HUES6 (cell line): ENCODE measurements around the gene PSMA5.

Experiments used
- H3K27ac ChIP-seq: 2 replicates; pipeline ENCODE4 v1.7.0; 2013; ENCODE audit warnings: low read depth, mild to moderate bottlenecking, low read length, inconsistent platforms
- H3K27me3 ChIP-seq: 2 replicates; pipeline ENCODE4 v1.6.1; 2013; ENCODE audit warnings: low read length; ENCODE audit not compliant: control insufficient read depth, insufficient read depth
- H3K36me3 ChIP-seq: 2 replicates; pipeline ENCODE4 v1.6.1; 2013; ENCODE audit warnings: low read length; ENCODE audit not compliant: control insufficient read depth, insufficient read depth
- H3K4me1 ChIP-seq: 2 replicates; pipeline ENCODE4 v1.6.1; 2013; ENCODE audit warnings: low read length; ENCODE audit not compliant: control insufficient read depth, insufficient read depth
- H3K4me3 ChIP-seq: 2 replicates; pipeline ENCODE4 v1.5.1; 2013; ENCODE audit warnings: low read depth, low read length
- H3K9ac ChIP-seq: one replicate; pipeline ENCODE4 v1.6.1; 2013; ENCODE audit warnings: mild to moderate bottlenecking, low read length
- H3K9me3 ChIP-seq: 2 replicates; pipeline ENCODE4 v1.6.1; 2013; ENCODE audit warnings: low read depth, low read length; ENCODE audit not compliant: control insufficient read depth, insufficient read depth

The PSMA5 gene

GRCh38 chr1:109365642-109366204, 60.5 kb downstream of the PSMA5 start:
- Histone ChIP-seq H3K4me3 (no peak overlapping the region), H3K27ac (no peak overlapping the region), H3K27me3 (no peaks in the 10 kb centered on the region), H3K9ac (no peak overlapping the region), H3K4me1 (no peaks in the 10 kb centered on the region), H3K9me3 (no peaks in the 10 kb centered on the region), H3K36me3 (peaks cover 20% of the 10 kb centered on the region)

DNA sequence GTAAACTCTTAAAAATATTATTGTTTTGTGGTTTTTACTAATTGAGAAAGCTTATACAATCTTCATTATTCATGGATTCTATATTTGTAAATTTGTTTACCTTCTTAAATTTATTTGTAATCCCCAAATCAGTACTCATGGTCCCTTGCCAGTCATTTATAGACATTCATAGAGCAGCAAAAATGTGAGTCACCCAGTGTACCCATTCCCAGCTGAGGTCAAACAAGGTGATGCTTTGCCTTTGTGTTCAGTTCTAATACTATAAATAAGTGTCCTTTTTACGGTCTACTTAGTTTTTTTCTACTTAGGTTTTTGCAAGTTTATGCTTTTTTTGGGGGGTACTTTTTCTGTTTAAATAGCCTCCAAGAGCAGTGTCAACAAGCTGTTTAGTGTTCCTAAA, 64.6 kb downstream of the PSMA5 start:
- Histone ChIP-seq H3K9me3 (no peaks in the 10 kb centered on the region), H3K27ac (no peak overlapping the region), H3K36me3 (peaks cover 8% of the 10 kb centered on the region), H3K4me1 (no peaks in the 10 kb centered on the region), H3K4me3 (no peak overlapping the region), H3K27me3 (no peaks in the 10 kb centered on the region), H3K9ac (no peak overlapping the region)

DNA sequence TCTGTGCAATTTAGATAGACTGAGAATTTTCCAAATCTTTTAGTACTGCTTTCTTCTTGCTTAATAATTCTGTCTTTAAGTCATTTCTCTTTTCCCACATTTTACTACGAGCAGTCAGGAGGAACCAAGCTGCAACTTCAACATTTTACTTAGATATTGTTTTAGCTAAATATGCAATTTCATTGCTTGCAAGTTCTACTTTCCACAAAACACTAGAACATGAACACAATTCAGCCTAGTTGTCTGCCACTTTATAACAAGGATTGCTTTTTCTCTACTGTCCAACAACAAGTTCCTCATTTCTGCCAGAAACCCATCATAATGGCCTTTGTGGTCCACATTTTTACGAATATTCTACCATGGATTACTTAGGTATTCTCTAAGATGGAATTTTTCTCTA, 65.2 kb downstream of the PSMA5 start:
- no peak overlapping the region for H3K4me3 ChIP-seq
- no peaks in the 10 kb centered on the region for H3K4me1 ChIP-seq
- no peaks in the 10 kb centered on the region for H3K27me3 ChIP-seq
- H3K9ac ChIP-seq = no peak overlapping the region
- no peaks in the 10 kb centered on the region for H3K9me3 ChIP-seq
- no peak overlapping the region for H3K27ac ChIP-seq
- H3K36me3 ChIP-seq = peaks cover 3% of the 10 kb centered on the region; the same call in 1 of the 2 replicates

GRCh38 chr1:109357616-109358015, 68.6 kb downstream of the PSMA5 start:
- Histone ChIP-seq H3K27ac (no peak overlapping the region), H3K4me3 (no peak overlapping the region), H3K9ac (no peak overlapping the region), H3K36me3 (peaks cover 9% of the 10 kb centered on the region), H3K4me1 (no peaks in the 10 kb centered on the region; the same call in 1 of the 2 replicates), H3K27me3 (no peaks in the 10 kb centered on the region), H3K9me3 (no peaks in the 10 kb centered on the region)

DNA sequence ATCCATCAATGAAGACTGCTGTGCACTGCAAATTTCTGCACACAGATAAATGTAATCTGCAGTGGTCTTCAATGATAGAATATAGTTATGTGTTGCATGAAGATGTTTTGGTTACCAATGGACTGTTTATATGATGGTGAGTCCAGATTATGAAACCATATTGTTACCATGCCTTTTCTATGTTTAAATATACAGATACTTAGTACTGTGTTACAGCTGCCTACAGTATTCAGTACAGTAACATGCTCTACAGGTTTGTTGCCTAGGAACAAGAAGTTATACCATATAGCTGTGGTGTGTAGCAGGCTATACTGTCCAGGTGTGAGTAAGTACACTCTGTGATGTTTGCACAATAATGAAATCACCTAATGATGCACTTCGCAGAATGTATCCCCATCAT, 69.3 kb downstream of the PSMA5 start:
- H3K36me3 ChIP-seq = peaks cover 16% of the 10 kb centered on the region
- no peak overlapping the region for H3K27ac ChIP-seq
- H3K27me3 ChIP-seq = no peaks in the 10 kb centered on the region
- H3K4me1 ChIP-seq = no peaks in the 10 kb centered on the region; the same call in 1 of the 2 replicates
- no peak overlapping the region for H3K9ac ChIP-seq
- H3K4me3 ChIP-seq = no peak overlapping the region
- no peaks in the 10 kb centered on the region for H3K9me3 ChIP-seq

- H3K36me3 ChIP-seq = peaks cover 20% of the 10 kb centered on the region
- H3K27ac ChIP-seq = no peak overlapping the region
- no peaks in the 10 kb centered on the region; the same call in 1 of the 2 replicates for H3K4me1 ChIP-seq
Measured at GRCh38 chr1:109356505-109356904, 69.7 kb downstream of the PSMA5 start.

GRCh38 chr1:109354929-109355328, 71.3 kb downstream of the PSMA5 start:
- H3K27ac ChIP-seq = no peak overlapping the region
- H3K9ac ChIP-seq = no peak overlapping the region
- no peak overlapping the region for H3K4me3 ChIP-seq
- H3K27me3 ChIP-seq = no peaks in the 10 kb centered on the region
- H3K9me3 ChIP-seq = no peaks in the 10 kb centered on the region
- peaks cover 36% of the 10 kb centered on the region for H3K36me3 ChIP-seq
- H3K4me1 ChIP-seq = no peaks in the 10 kb centered on the region; the same call in 1 of the 2 replicates

More at GRCh38 chr1:109356505-109356904, 69.7 kb downstream of the PSMA5 start:
- H3K9me3 ChIP-seq = no peaks in the 10 kb centered on the region
- no peak overlapping the region for H3K4me3 ChIP-seq
- H3K9ac ChIP-seq = no peak overlapping the region
- H3K27me3 ChIP-seq = no peaks in the 10 kb centered on the region

DNA sequence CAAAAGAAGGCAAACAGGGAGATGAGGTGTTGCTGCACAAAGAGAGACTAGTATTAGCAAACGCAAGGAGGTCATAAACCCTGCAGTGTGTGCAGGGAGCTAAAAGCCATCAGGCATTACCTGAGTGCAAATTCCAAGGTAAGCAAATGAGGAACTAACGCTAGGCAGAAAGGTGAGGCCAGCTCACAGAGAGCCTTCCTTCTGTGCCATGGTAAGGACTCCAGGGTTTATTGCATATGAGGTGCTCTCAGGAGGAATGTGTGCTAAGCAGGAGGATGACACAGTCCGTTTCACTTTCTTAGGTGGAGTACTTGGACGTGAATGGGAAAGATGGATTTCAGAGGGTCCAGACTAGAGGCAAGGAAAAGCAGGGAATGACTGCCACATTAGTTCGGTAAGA, 74.8 kb downstream of the PSMA5 start:
- Histone ChIP-seq H3K4me3 (no peak overlapping the region), H3K36me3 (peaks cover 55% of the 10 kb centered on the region), H3K27ac (no peak overlapping the region), H3K27me3 (no peaks in the 10 kb centered on the region), H3K4me1 (no peaks in the 10 kb centered on the region; the same call in 1 of the 2 replicates), H3K9me3 (no peaks in the 10 kb centered on the region), H3K9ac (no peak overlapping the region)

DNA sequence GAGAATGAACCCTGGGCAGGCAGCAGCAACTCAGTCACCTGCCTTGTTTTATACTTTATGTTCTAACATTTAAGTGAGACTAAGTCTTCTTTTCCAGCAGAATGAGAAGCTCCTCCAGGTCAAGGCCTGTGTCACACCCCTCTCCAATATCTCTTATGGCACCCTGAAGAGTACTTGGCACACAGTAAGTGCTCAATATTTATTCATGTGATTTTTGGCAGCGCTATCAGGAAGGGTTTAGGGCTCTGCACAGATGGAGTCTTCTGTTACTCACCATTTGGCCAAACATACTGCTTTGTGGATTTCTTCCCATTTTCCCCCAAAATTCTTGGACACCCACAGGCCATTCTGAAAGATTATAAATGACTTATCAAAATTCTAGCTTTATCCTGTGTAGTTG, 75.6 kb downstream of the PSMA5 start:
- H3K27me3 ChIP-seq = no peaks in the 10 kb centered on the region
- H3K4me3 ChIP-seq = no peak overlapping the region
- no peak overlapping the region for H3K27ac ChIP-seq
- peaks cover 57% of the 10 kb centered on the region for H3K36me3 ChIP-seq
- H3K9me3 ChIP-seq = no peaks in the 10 kb centered on the region
- no peak overlapping the region for H3K9ac ChIP-seq
- no peaks in the 10 kb centered on the region; the same call in 1 of the 2 replicates for H3K4me1 ChIP-seq

DNA sequence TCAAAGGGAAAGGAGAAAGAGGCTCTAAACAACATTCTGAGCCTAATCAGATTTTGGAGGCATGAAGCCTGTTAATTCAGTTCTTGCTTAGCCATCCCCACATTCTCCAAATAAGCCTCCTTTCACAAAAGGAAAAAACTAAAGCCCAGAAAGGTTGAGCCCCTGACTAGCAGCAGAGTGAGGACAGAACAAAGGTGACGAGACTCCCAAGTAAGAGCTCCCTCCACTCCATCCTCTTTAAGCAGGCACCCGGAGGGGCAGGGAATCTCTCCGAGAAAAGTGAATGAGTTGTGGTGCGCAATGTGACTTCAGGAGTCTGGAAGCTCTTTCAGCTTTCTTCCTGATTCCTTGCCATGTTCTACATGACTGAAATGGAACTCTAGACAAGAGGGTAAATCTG, 76.1 kb downstream of the PSMA5 start:
- Histone ChIP-seq H3K36me3 (peaks cover 62% of the 10 kb centered on the region), H3K4me3 (no peak overlapping the region)

More for the DNA sequence above, 76.1 kb downstream of the PSMA5 start:
- Histone ChIP-seq H3K27ac (no peak overlapping the region), H3K9me3 (no peaks in the 10 kb centered on the region), H3K4me1 (no peaks in the 10 kb centered on the region; the same call in 1 of the 2 replicates), H3K9ac (no peak overlapping the region), H3K27me3 (no peaks in the 10 kb centered on the region)
